ENCODE results near the gene GMEB2. TPM values are rescaled to one million over a fixed set of nuclear protein-coding genes. Genes with fewer than 3 reads are reported as not detected.

Gene GMEB2
- total and polyA plus RNA-seq, 8 donors, result 4.1 to 10.4 (median 6.1) TPM

- Histone ChIP-seq H3K27me3 (no peaks in the 10 kb centered on the region), H3K9me3 (no peaks in the 10 kb centered on the region), H3K4me1 (peaks cover 0 to 6% (median 0%) of the 10 kb centered on the region in 3 donors), H3K27ac (no peak overlapping the region), H3K36me3 (no peaks in the 10 kb centered on the region), H3K4me3 (no peak overlapping the region)
- intact Hi-C loops (cut with DNase I), result no loop called here
- TF ChIP-seq, protein P1, sequence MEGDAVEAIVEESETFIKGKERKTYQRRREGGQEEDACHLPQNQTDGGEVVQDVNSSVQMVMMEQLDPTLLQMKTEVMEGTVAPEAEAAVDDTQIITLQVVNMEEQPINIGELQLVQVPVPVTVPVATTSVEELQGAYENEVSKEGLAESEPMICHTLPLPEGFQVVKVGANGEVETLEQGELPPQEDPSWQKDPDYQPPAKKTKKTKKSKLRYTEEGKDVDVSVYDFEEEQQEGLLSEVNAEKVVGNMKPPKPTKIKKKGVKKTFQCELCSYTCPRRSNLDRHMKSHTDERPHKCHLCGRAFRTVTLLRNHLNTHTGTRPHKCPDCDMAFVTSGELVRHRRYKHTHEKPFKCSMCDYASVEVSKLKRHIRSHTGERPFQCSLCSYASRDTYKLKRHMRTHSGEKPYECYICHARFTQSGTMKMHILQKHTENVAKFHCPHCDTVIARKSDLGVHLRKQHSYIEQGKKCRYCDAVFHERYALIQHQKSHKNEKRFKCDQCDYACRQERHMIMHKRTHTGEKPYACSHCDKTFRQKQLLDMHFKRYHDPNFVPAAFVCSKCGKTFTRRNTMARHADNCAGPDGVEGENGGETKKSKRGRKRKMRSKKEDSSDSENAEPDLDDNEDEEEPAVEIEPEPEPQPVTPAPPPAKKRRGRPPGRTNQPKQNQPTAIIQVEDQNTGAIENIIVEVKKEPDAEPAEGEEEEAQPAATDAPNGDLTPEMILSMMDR (IDR thresholded peaks at IDR 0.05), result no peak
- FAIRE-seq (no peak), ATAC-seq (no peak), DNase-seq (no peak)
- 84 to 87% methylated on average over 11 of the region's 11 CpGs for WGBS, 2 donors
Measured at GRCh38 chr20:63648895-63649589, 22.1 kb upstream of the GMEB2 start.

DNA sequence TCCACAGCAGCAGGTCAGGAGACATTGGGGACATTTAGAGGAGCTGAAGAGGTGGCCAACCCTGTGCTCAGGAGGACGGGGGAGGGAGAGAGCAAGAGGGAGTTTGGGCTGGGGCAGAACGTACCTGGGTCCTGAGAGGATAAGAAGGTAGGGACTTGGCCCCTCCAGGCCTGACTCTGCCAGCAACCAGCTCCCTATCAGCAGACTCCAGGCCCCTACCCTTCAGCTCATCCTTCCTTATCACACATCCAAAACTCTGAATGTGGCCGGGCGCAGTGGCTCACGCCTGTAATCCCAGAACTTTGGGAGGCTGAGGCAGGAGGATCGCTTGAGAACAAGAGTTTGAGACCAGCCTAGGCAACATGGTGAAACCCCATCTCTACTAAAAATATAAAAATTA is 21.3 kb upstream of the GMEB2 start:
- no peak overlapping the region for H3K4me3 ChIP-seq
- H3K27me3 ChIP-seq, result no peaks in the 10 kb centered on the region
- no peak for ATAC-seq
- DNase-seq, result no peak
- TF ChIP-seq, protein P1 (IDR thresholded peaks at IDR 0.05), result no peak
- no peak overlapping the region for H3K27ac ChIP-seq
- FAIRE-seq, result no peak
- H3K9me3 ChIP-seq, result no peaks in the 10 kb centered on the region
- peaks cover 0 to 6% (median 0%) of the 10 kb centered on the region in 3 donors for H3K4me1 ChIP-seq
- WGBS, 2 donors, result 83 to 92% methylated on average over 6 of the region's 6 CpGs
- no peaks in the 10 kb centered on the region for H3K36me3 ChIP-seq
- intact Hi-C loops (cut with DNase I), result no loop called here

- FAIRE-seq, result no peak
Measured at GRCh38 chr20:63645218-63645617, 18.3 kb upstream of the GMEB2 start.

DNA sequence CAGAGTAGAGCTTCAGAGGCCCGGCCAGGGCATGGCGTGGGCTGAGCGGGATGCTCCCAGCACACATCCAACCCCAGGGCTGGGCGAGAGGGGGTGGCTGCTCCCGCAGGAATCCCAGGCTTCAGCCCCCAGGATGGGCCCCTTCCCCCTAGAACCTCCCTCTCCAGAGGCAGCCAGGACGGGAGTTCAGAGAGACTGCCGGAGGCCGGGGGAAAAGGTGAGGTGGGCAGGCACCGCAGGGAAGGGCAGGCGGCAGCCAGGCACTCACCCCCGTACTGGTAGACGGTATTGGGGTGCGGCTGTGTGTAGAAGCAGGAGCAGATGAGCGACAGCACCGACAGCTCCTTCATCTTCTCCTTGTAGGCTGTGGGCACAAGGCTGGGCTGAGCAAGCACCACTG is 17.0 kb upstream of the GMEB2 start:
- H3K9me3 ChIP-seq, result no peaks in the 10 kb centered on the region
- 85 to 92% methylated on average over 15 of the region's 15 CpGs for WGBS, 2 donors
- no peaks in the 10 kb centered on the region for H3K27me3 ChIP-seq
- ATAC-seq (no peak), FAIRE-seq (no peak), DNase-seq (peak in 2 of 6 donors; percentile 46 to 56)
- H3K4me1 ChIP-seq, result no peaks in the 10 kb centered on the region
- H3K4me3 ChIP-seq, result no peak overlapping the region
- TF ChIP-seq, protein P1 (IDR thresholded peaks at IDR 0.05), result no peak
- no peaks in the 10 kb centered on the region for H3K36me3 ChIP-seq
- H3K27ac ChIP-seq, result no peak overlapping the region
- intact Hi-C loops (cut with DNase I), result no loop called here

More at GRCh38 chr20:63645218-63645617, 18.3 kb upstream of the GMEB2 start:
- Histone ChIP-seq H3K27me3 (no peaks in the 10 kb centered on the region), H3K36me3 (no peaks in the 10 kb centered on the region), H3K27ac (no peak overlapping the region), H3K4me1 (no peaks in the 10 kb centered on the region), H3K4me3 (no peak overlapping the region), H3K9me3 (no peaks in the 10 kb centered on the region)
- intact Hi-C loops (cut with DNase I), result no loop called here
- ATAC-seq (no peak), DNase-seq (no peak)
- TF ChIP-seq, protein P1 (IDR thresholded peaks at IDR 0.05), result no peak
- 80 to 82% methylated on average over 4 of the region's 4 CpGs for WGBS, 2 donors

DNA sequence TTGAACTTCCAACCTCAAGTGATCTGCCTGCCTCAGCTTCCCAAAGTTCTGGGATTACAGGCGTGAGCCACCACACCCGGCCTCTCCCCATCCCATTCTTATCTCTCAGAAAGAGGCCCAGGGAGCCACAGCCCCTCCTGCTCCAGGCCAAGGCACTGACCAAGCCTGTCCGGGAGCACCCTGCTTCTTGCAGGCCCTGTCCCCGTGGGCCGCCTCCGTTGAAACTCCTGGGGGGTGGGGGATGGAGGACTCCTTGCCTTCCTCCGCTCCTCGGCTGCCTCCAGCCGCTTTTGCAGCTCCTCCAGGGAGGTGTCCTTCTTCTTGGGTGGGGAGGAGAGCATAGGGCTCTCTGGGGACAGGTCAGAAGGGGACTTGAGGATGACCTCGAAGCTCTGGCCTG is 16.6 kb upstream of the GMEB2 start:
- WGBS, 2 donors, result 84 to 89% methylated on average over 10 of the region's 10 CpGs
- intact Hi-C loops (cut with DNase I), result no loop called here

More for the DNA sequence above, 16.6 kb upstream of the GMEB2 start:
- TF ChIP-seq, protein P1 (IDR thresholded peaks at IDR 0.05), result no peak
- Histone ChIP-seq H3K36me3 (no peaks in the 10 kb centered on the region), H3K27ac (no peak overlapping the region), H3K4me1 (no peaks in the 10 kb centered on the region), H3K27me3 (no peaks in the 10 kb centered on the region), H3K4me3 (no peak overlapping the region), H3K9me3 (no peaks in the 10 kb centered on the region)
- DNase-seq (peak in 1 of 6 donors; percentile 49), FAIRE-seq (no peak), ATAC-seq (no peak)
